Measurements from ENCODE around the gene ELFN1. TPM values are rescaled to one million over a fixed set of nuclear protein-coding genes. Genes with fewer than 3 reads are reported as not detected.

Gene ELFN1
- total and polyA plus RNA-seq, 9 of the 15 experiments (the other 6 are each of a cell fraction or from before 2014, with no cell fraction given) = 0.04 to 0.64 (median 0.18) TPM; not detected in 2

GRCh38 chr7:1721047-1721690 lies 51.1 kb downstream of the ELFN1 start:
- Histone ChIP-seq H4K20me1 (replicated peaks; ENCODE audit: control insufficient read depth, insufficient read depth, low read length) (peaks cover 3% of the 10 kb centered on the region; the same call in 1 of the 2 replicates), H3K36me3 (ENCODE audit: control insufficient read depth, insufficient read depth, low read length) (no peaks in the 10 kb centered on the region), H3K27me3 (ENCODE audit: control insufficient read depth in 2 of 2, insufficient read depth in 2 of 2, low read length in 2 of 2) (peaks cover 11 to 44% of the 10 kb centered on the region in 2 experiments; a peak in 4 of 5 replicates), H2AFZ (ENCODE audit: low read depth, low read length) (no peak overlapping the region), H3K27ac (ENCODE audit: extremely low read depth, low read depth, low read length) (no peak overlapping the region), H3K9ac (ENCODE audit: insufficient read depth in 1 of 2, low read depth in 2 of 2, low read length in 2 of 2) (no peak overlapping the region), H3K9me3 (replicated peaks; ENCODE audit: control insufficient read depth, insufficient read depth, low read depth, low read length) (no peaks in the 10 kb centered on the region), H3K4me3 (no peak overlapping the region), H3K9me1 (ENCODE audit: control insufficient read depth, insufficient read depth, low read length) (no peaks in the 10 kb centered on the region), H3K4me1 (replicated peaks in 1 of 2; ENCODE audit: control insufficient read depth in 2 of 2, insufficient read depth in 2 of 2, low read length in 2 of 2) (peaks cover 0 to 28% of the 10 kb centered on the region in 2 experiments; a peak in 2 of 5 replicates), H3K4me2 (ENCODE audit: insufficient read depth, low read length) (no peak overlapping the region), H3K79me2 (ENCODE audit: control insufficient read depth, insufficient read depth, low read length) (no peaks in the 10 kb centered on the region)
- DNase-seq (ENCODE audit: extremely low read depth in 1 of 4, low spot score in 3 of 4) (no peak), ATAC-seq (no peak), FAIRE-seq (no peak)
- TF ChIP-seq CREB3L1 (IDR thresholded peaks at IDR 0.05; ENCODE audit: borderline replicate concordance, low read depth) (no peak), ZNF77 (CRISPR knock-in tag; IDR thresholded peaks at IDR 0.05) (no peak), IFI16 (CRISPR knock-in tag; IDR thresholded peaks at IDR 0.05) (no peak), PTTG1 (tag; IDR thresholded peaks at IDR 0.05; ENCODE audit: low read depth) (no peak), GABPB2 (CRISPR knock-in tag; conservative IDR thresholded peaks at IDR 0.05) (no peak), SAFB (IDR thresholded peaks at IDR 0.05; ENCODE audit: borderline replicate concordance, low read depth, low read length) (no peak), ZKSCAN1 (IDR thresholded peaks at IDR 0.05; ENCODE audit: low read depth, low read length) (peak; percentile 96), HMG20B (CRISPR knock-in tag; IDR thresholded peaks at IDR 0.05) (no peak), ZNF41 (CRISPR knock-in tag; conservative IDR thresholded peaks at IDR 0.05) (no peak), SMAD2 (IDR thresholded peaks at IDR 0.05; ENCODE audit: low read depth, low read length) (no peak), MAFG (tag; conservative IDR thresholded peaks at IDR 0.05) (no peak), JUN (IDR thresholded peaks at IDR 0.05; ENCODE audit: borderline replicate concordance, low read depth, low read length) (no peak), JUN (CRISPR knock-in tag; IDR thresholded peaks at IDR 0.05; ENCODE audit: borderline replicate concordance) (no peak), DMBX1 (CRISPR knock-in tag; IDR thresholded peaks at IDR 0.05; ENCODE audit: borderline replicate concordance) (no peak)
- TF ChIP-seq, protein P1, sequence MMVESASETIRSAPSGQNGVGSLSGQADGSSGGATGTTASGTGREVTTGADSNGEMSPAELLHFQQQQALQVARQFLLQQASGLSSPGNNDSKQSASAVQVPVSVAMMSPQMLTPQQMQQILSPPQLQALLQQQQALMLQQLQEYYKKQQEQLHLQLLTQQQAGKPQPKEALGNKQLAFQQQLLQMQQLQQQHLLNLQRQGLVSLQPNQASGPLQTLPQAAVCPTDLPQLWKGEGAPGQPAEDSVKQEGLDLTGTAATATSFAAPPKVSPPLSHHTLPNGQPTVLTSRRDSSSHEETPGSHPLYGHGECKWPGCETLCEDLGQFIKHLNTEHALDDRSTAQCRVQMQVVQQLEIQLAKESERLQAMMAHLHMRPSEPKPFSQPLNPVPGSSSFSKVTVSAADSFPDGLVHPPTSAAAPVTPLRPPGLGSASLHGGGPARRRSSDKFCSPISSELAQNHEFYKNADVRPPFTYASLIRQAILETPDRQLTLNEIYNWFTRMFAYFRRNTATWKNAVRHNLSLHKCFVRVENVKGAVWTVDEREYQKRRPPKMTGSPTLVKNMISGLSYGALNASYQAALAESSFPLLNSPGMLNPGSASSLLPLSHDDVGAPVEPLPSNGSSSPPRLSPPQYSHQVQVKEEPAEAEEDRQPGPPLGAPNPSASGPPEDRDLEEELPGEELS (CRISPR knock-in tag; IDR thresholded peaks at IDR 0.05; ENCODE audit: borderline replicate concordance) = no peak
- TF ChIP-seq, protein P2, sequence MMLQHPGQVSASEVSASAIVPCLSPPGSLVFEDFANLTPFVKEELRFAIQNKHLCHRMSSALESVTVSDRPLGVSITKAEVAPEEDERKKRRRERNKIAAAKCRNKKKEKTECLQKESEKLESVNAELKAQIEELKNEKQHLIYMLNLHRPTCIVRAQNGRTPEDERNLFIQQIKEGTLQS (IDR thresholded peaks at IDR 0.05) = peak; percentile 26; the same call in 1 of the 2 replicates
- TF ChIP-seq, protein P2 (CRISPR knock-in tag; conservative IDR thresholded peaks at IDR 0.05) = no peak
- ChIA-PET CTCF (ENCODE audit: low intra/inter-chr PET ratio) (no interaction called here), POLR2A (interaction anchor here (0.6 kb wide), 1 partner anchor 1425 kb away, joined by 3 read pairs; no protein-coding TSS in a partner anchor)
- WGBS (ENCODE audit: insufficient coverage, low coverage, missing lambda C conversion rate) = 20% methylated on average over 14 of the region's 14 CpGs
- no TSS peak for BruUV-seq (replicated peaks)
- in situ Hi-C loops (cut with MboI) = no loop called here
- intact Hi-C loops (cut with micrococcal nuclease) = no loop called here
